Activated effector memory CD4-positive, alpha-beta T cell treated with Interleukin-2 at 50 U/mL for 16 hours (primary cell): Measurements from ENCODE around the gene IL36G.

ENCODE experiments used
- DNase-seq: peaks from one replicate; pipeline ENCODE4 v3.0.0-alpha.2; 2020

Gene IL36G

DNA sequence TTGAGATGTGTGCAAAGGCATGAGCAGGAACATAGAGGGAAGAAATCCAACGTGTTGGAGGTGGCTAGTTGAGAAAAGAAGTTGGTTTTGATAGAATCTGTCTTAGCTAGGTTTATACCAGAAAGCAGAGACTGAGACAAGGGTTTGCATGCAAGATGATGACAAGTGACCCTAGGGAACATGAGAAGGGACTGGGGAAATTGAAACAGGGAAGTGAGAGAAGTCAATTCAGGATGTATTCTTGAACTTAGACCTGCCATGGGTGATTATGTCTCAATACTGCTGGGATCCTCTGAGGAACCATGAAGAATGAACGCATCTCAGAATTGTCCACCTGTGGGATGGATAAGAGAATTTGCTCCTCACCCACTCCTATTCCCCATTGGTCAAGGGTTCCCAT, 47.9 kb downstream of the IL36G start:
- DNase-seq: no peak

DNA sequence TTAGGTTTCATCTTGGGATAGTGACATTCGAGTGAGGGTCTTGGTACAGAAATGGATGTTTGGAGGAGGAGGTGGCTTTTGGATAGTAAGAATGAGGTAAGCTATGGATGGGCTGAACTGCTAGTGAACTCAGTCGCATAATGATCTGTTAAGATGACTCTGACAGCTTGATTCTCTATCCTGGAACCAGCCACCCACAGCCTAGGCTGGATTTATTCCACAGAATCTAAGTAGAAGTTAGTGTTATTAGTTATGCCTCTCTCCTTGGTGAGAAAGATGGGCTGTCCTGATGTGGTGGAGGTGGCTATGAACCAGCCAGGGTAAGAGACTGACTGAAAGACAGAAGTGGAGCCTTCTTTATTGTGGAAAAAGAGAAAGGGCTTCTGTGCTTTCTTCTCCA, 49.9 kb downstream of the IL36G start:
- DNase-seq: no peak

DNA sequence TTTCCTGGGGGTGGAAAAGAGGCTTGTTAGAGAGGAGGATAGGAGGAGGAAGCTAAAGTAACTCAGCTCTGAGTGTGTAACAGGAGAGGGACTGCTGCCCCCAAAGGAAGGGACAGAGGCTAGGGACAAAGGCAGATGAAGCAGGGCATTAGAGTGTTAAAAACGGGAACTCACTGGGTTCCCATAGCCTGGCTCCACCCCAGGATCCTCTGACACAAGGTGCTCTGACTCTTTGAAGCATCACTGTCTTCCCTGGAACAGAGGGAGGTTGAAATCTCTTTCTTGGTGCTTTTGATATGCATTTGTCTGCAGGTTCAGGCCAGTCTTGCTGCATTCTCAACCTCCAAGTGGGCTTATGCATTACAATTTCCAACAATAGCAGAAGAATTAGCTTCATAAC, 50.3 kb downstream of the IL36G start:
- DNase-seq: no peak

DNA sequence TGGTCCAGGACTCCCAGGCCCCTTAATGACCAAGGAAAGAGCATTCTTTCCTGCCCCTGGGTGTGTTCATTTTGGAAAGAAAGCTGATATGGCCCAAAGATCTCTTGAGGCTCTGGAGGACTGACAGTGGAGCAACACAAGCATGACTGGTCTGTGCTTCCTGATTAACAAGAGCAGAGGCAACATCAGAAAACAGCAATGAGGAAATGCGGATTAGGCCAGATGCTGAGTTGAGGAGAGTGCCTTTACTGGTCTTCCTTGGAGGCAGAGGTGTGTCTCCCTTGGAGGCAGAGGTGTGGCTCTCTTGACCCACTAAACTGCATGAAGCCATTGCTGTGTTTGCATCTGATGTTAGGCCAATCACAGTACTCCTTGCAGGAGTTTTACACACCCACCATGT, 54.9 kb downstream of the IL36G start:
- DNase-seq: no peak

DNA sequence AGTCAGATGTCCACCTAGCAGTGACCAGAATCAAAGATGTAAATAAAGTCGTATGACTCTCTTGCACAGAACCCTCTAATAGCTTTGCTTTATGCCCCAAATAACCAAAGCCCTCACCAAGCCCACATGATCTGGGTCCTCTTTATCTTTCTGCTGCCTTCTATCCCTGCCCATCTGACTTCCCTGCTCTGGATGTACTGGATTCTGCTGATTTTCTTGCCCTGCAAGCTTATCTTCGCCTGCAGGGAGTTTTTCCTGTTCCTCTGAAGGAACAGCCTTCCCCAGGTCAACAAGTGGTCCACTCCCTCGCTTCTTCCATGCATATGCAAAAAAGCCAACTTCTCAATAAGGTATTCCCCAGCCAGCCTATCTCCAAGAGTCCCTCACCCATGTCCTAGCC, 56.2 kb downstream of the IL36G start:
- DNase-seq: no peak
